ENCODE measurements around the gene CABP2. TPM values are rescaled to one million over a fixed set of nuclear protein-coding genes. Genes with fewer than 3 reads are reported as not detected.
"Not testable (repeated sequence)": the region's sequence is repeated elsewhere in the genome, so short reads cannot be mapped to it uniquely, and the experiment has no call there.

Gene CABP2
- not detected for polyA plus RNA-seq

- peaks cover 0 to 2% of the 10 kb centered on the region in 2 donors for H3K4me1 ChIP-seq (ENCODE audit: control insufficient read depth in 2 of 2, insufficient read depth in 2 of 2, low read length in 1 of 2)
- H3K4me3 ChIP-seq (ENCODE audit: low read depth in 1 of 2, low read length in 2 of 2) = no peak within 1 kb of the TSS
- WGBS, 2 donors = 72 to 74% methylated on average over 23 of the region's 23 CpGs
- H3K36me3 ChIP-seq (ENCODE audit: control insufficient read depth in 2 of 2, insufficient read depth in 2 of 2, low read length in 1 of 2) = no peaks in the 10 kb centered on the region
- H3K9me3 ChIP-seq (ENCODE audit: control insufficient read depth in 2 of 2, insufficient read depth in 1 of 2, low read depth in 1 of 2, low read length in 1 of 2) = no peaks in the 10 kb centered on the region
- no peaks in the 10 kb centered on the region for H3K27me3 ChIP-seq (ENCODE audit: control insufficient read depth in 1 of 2, insufficient read depth in 2 of 2, low read length in 2 of 2)
- H3K27ac ChIP-seq (ENCODE audit: low read depth in 2 of 2, low read length in 1 of 2) = no peak within 1 kb of the TSS
These were observed at the start of gene CABP2 for GRCh38 chr11:67522844-67523555. TSS of gene CABP2 (minus strand) at chr11:67523446. CDS start at chr11:67523326, 120 bp downstream.

- H3K36me3 ChIP-seq (ENCODE audit: control insufficient read depth in 2 of 2, insufficient read depth in 2 of 2, low read length in 1 of 2) = no peaks in the 10 kb centered on the region
- H3K27me3 ChIP-seq (ENCODE audit: control insufficient read depth in 1 of 2, insufficient read depth in 2 of 2, low read length in 2 of 2) = no peaks in the 10 kb centered on the region
- WGBS, 2 donors = 47 to 52% methylated on average over 19 to 21 of the region's 21 CpGs
- no peak overlapping the region for H3K27ac ChIP-seq (ENCODE audit: low read depth in 2 of 2, low read length in 1 of 2)
- H3K4me1 ChIP-seq (ENCODE audit: control insufficient read depth in 2 of 2, insufficient read depth in 2 of 2, low read length in 1 of 2) = no peaks in the 10 kb centered on the region
- H3K4me3 ChIP-seq (ENCODE audit: low read depth in 1 of 2, low read length in 2 of 2) = no peak overlapping the region
- no peaks in the 10 kb centered on the region for H3K9me3 ChIP-seq (ENCODE audit: control insufficient read depth in 2 of 2, insufficient read depth in 1 of 2, low read depth in 1 of 2, low read length in 1 of 2)
These were observed 49.6 kb upstream of the CABP2 start for GRCh38 chr11:67572747-67573419.

- Histone ChIP-seq H3K27ac (ENCODE audit: low read depth in 2 of 2, low read length in 1 of 2) (no peak overlapping the region), H3K27me3 (ENCODE audit: control insufficient read depth in 1 of 2, insufficient read depth in 2 of 2, low read length in 2 of 2) (no peaks in the 10 kb centered on the region), H3K4me1 (ENCODE audit: control insufficient read depth in 2 of 2, insufficient read depth in 2 of 2, low read length in 1 of 2) (no peaks in the 10 kb centered on the region), H3K4me3 (ENCODE audit: low read depth in 1 of 2, low read length in 2 of 2) (no peak overlapping the region), H3K36me3 (ENCODE audit: control insufficient read depth in 2 of 2, insufficient read depth in 2 of 2, low read length in 1 of 2) (no peaks in the 10 kb centered on the region), H3K9me3 (ENCODE audit: control insufficient read depth in 2 of 2, insufficient read depth in 1 of 2, low read depth in 1 of 2, low read length in 1 of 2) (no peaks in the 10 kb centered on the region)
- 16 to 17% methylated on average over 5 of the region's 5 CpGs for WGBS, 2 donors
These were observed 49.1 kb upstream of the CABP2 start for GRCh38 chr11:67572305-67572704.

- Histone ChIP-seq H3K4me3 (ENCODE audit: low read depth in 1 of 2, low read length in 2 of 2) (no peak overlapping the region), H3K4me1 (ENCODE audit: control insufficient read depth in 2 of 2, insufficient read depth in 2 of 2, low read length in 1 of 2) (no peaks in the 10 kb centered on the region), H3K27me3 (ENCODE audit: control insufficient read depth in 1 of 2, insufficient read depth in 2 of 2, low read length in 2 of 2) (no peaks in the 10 kb centered on the region), H3K9me3 (ENCODE audit: control insufficient read depth in 2 of 2, insufficient read depth in 1 of 2, low read depth in 1 of 2, low read length in 1 of 2) (no peaks in the 10 kb centered on the region), H3K27ac (ENCODE audit: low read depth in 2 of 2, low read length in 1 of 2) (no peak overlapping the region), H3K36me3 (ENCODE audit: control insufficient read depth in 2 of 2, insufficient read depth in 2 of 2, low read length in 1 of 2) (no peaks in the 10 kb centered on the region)
- 50 to 59% methylated on average over 6 of the region's 6 CpGs for WGBS, 2 donors
These were observed 48.2 kb upstream of the CABP2 start for GRCh38 chr11:67571443-67571842.

DNA sequence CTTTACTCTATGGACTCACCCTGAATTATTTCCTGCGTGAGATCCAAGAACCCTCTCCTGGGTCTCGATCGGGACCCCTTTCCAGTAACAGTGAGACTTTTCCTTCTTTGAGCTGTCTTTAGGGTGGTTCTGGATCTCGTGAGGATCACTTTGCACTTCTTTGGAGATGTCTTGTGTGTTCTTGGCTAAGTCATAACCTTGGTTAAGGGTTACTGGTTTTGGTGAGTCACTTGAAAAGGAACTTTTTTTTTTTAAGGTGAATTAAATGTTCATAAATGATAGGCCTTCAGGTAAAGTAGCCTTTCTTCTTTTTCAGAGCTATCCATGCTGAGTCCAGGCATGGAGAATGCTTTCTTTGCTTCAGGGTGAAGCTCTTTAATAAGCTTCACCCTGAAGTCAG, 41.0 kb upstream of the CABP2 start:
- H3K27ac ChIP-seq (ENCODE audit: low read depth in 2 of 2, low read length in 1 of 2) = no peak overlapping the region
- 80 to 83% methylated on average over 4 of the region's 4 CpGs for WGBS, 2 donors
- no peaks in the 10 kb centered on the region for H3K27me3 ChIP-seq (ENCODE audit: control insufficient read depth in 1 of 2, insufficient read depth in 2 of 2, low read length in 2 of 2)
- no peaks in the 10 kb centered on the region for H3K4me1 ChIP-seq (ENCODE audit: control insufficient read depth in 2 of 2, insufficient read depth in 2 of 2, low read length in 1 of 2)
- H3K36me3 ChIP-seq (ENCODE audit: control insufficient read depth in 2 of 2, insufficient read depth in 2 of 2, low read length in 1 of 2) = no peaks in the 10 kb centered on the region
- no peak overlapping the region for H3K4me3 ChIP-seq (ENCODE audit: low read depth in 1 of 2, low read length in 2 of 2)
- H3K9me3 ChIP-seq (ENCODE audit: control insufficient read depth in 2 of 2, insufficient read depth in 1 of 2, low read depth in 1 of 2, low read length in 1 of 2) = no peaks in the 10 kb centered on the region

- H3K36me3 ChIP-seq (ENCODE audit: control insufficient read depth in 2 of 2, insufficient read depth in 2 of 2, low read length in 1 of 2); H3K27me3 ChIP-seq (ENCODE audit: control insufficient read depth in 1 of 2, insufficient read depth in 2 of 2, low read length in 2 of 2); H3K4me1 ChIP-seq (ENCODE audit: control insufficient read depth in 2 of 2, insufficient read depth in 2 of 2, low read length in 1 of 2); H3K4me3 ChIP-seq (ENCODE audit: low read depth in 1 of 2, low read length in 2 of 2); H3K9me3 ChIP-seq (ENCODE audit: control insufficient read depth in 2 of 2, insufficient read depth in 1 of 2, low read depth in 1 of 2, low read length in 1 of 2): not testable (repeated sequence)
- peak overlapping the region in 1 of 2 donors; percentile 3 for H3K27ac ChIP-seq (ENCODE audit: low read depth in 2 of 2, low read length in 1 of 2)
- 58 to 64% methylated on average over 11 of the region's 11 CpGs for WGBS, 2 donors
These were observed 40.5 kb upstream of the CABP2 start for GRCh38 chr11:67563705-67564114.

GRCh38 chr11:67562963-67563704, 39.9 kb upstream of the CABP2 start:
- Histone ChIP-seq H3K27ac (ENCODE audit: low read depth in 2 of 2, low read length in 1 of 2) (peak overlapping the region in 1 of 2 donors; percentile 3), H3K9me3 (ENCODE audit: control insufficient read depth in 2 of 2, insufficient read depth in 1 of 2, low read depth in 1 of 2, low read length in 1 of 2) (no peaks in the 10 kb centered on the region)

GRCh38 chr11:67561971-67562619, 38.8 kb upstream of the CABP2 start:
- Histone ChIP-seq H3K4me1 (ENCODE audit: control insufficient read depth in 2 of 2, insufficient read depth in 2 of 2, low read length in 1 of 2) (no peaks in the 10 kb centered on the region), H3K9me3 (ENCODE audit: control insufficient read depth in 2 of 2, insufficient read depth in 1 of 2, low read depth in 1 of 2, low read length in 1 of 2) (no peaks in the 10 kb centered on the region), H3K27ac (ENCODE audit: low read depth in 2 of 2, low read length in 1 of 2) (peak overlapping the region; percentile 7 to 19), H3K27me3 (ENCODE audit: control insufficient read depth in 1 of 2, insufficient read depth in 2 of 2, low read length in 2 of 2) (no peaks in the 10 kb centered on the region), H3K36me3 (ENCODE audit: control insufficient read depth in 2 of 2, insufficient read depth in 2 of 2, low read length in 1 of 2) (no peaks in the 10 kb centered on the region), H3K4me3 (ENCODE audit: low read depth in 1 of 2, low read length in 2 of 2) (no peak overlapping the region)
- 55 to 62% methylated on average over 10 of the region's 10 CpGs for WGBS, 2 donors

More at GRCh38 chr11:67562963-67563704, 39.9 kb upstream of the CABP2 start:
- H3K27me3 ChIP-seq (ENCODE audit: control insufficient read depth in 1 of 2, insufficient read depth in 2 of 2, low read length in 2 of 2) = no peaks in the 10 kb centered on the region
- H3K4me3 ChIP-seq (ENCODE audit: low read depth in 1 of 2, low read length in 2 of 2) = no peak overlapping the region
- no peaks in the 10 kb centered on the region for H3K4me1 ChIP-seq (ENCODE audit: control insufficient read depth in 2 of 2, insufficient read depth in 2 of 2, low read length in 1 of 2)
- H3K36me3 ChIP-seq (ENCODE audit: control insufficient read depth in 2 of 2, insufficient read depth in 2 of 2, low read length in 1 of 2) = no peaks in the 10 kb centered on the region
- WGBS, 2 donors = 71 to 75% methylated on average over 10 of the region's 10 CpGs

- no peaks in the 10 kb centered on the region for H3K27me3 ChIP-seq (ENCODE audit: control insufficient read depth in 1 of 2, insufficient read depth in 2 of 2, low read length in 2 of 2)
- H3K36me3 ChIP-seq (ENCODE audit: control insufficient read depth in 2 of 2, insufficient read depth in 2 of 2, low read length in 1 of 2) = no peaks in the 10 kb centered on the region
- H3K9me3 ChIP-seq (ENCODE audit: control insufficient read depth in 2 of 2, insufficient read depth in 1 of 2, low read depth in 1 of 2, low read length in 1 of 2) = no peaks in the 10 kb centered on the region
- H3K4me3 ChIP-seq (ENCODE audit: low read depth in 1 of 2, low read length in 2 of 2) = no peak overlapping the region
- no peak overlapping the region for H3K27ac ChIP-seq (ENCODE audit: low read depth in 2 of 2, low read length in 1 of 2)
- whole genome bisulfite sequencing, 2 donors = 41 to 52% methylated on average over 19 of the region's 19 CpGs
- no peaks in the 10 kb centered on the region for H3K4me1 ChIP-seq (ENCODE audit: control insufficient read depth in 2 of 2, insufficient read depth in 2 of 2, low read length in 1 of 2)
These were observed 35.0 kb upstream of the CABP2 start for GRCh38 chr11:67558084-67558772.
